Keratinocyte (primary cell): ENCODE data around the gene COMMD9. TPM values are rescaled to one million over a fixed set of nuclear protein-coding genes. Genes with fewer than 3 reads are reported as not detected.

Experiments
- DNase-seq: peaks from one replicate; pipeline ENCODE4 v3.0.0-alpha.2; 2011; ENCODE audit warnings: low read depth, missing footprints, low spot score
- FAIRE-seq: peaks from 2 replicates; lab custom pipeline; 2011; peaks lifted over from hg19 to GRCh38; lab: Jason Lieb, UNC
- H2AFZ ChIP-seq: 2 replicates; pipeline ENCODE4 v1.6.0; 2012; ENCODE audit warnings: low read length, control low read depth, inconsistent platforms; ENCODE audit not compliant: control insufficient read depth
- H3K27ac ChIP-seq: 2 replicates; pipeline ENCODE4 v1.5.1; 2011; ENCODE audit warnings: low read length; ENCODE audit not compliant: control insufficient read depth, insufficient read depth
- H3K27me3 ChIP-seq: 3 replicates; pipeline ENCODE4 v1.6.0; 2011; ENCODE audit warnings: low read length; ENCODE audit not compliant: control insufficient read depth, insufficient read depth; ENCODE audit errors: extremely low read depth
- H3K36me3 ChIP-seq, 2 experiments: 2 replicates in 1 of 2; 3 replicates in 1 of 2; pipeline ENCODE4 v1.5.1; 2011; ENCODE audit warnings: low read length in 2 of 2, mild to moderate bottlenecking in 1 of 2; ENCODE audit not compliant: control insufficient read depth in 2 of 2, insufficient read depth in 2 of 2; ENCODE audit errors: extremely low read depth in 1 of 2
- H3K4me1 ChIP-seq: 3 replicates; pipeline ENCODE4 v1.5.1; 2011; ENCODE audit warnings: low read length; ENCODE audit not compliant: control insufficient read depth, insufficient read depth; ENCODE audit errors: extremely low read depth
- H3K4me2 ChIP-seq: 3 replicates; pipeline ENCODE4 v1.6.0; 2011; ENCODE audit warnings: low read depth, low read length; ENCODE audit not compliant: control insufficient read depth, insufficient read depth; ENCODE audit errors: extremely low read depth
- H3K4me3 ChIP-seq, 3 experiments: fragments of 200-600 bp in 1 of 3; sonication (generic) in 1 of 3; 2 replicates in 2 of 3; 3 replicates in 1 of 3; pipeline ENCODE4 v1.5.1; 2011 to 2016; ENCODE audit warnings: low read length in 3 of 3, mild to moderate bottlenecking in 3 of 3, control low read depth in 2 of 3, inconsistent platforms in 1 of 3, low read depth in 1 of 3, mixed read lengths in 1 of 3, mixed run types in 1 of 3, moderate library complexity in 1 of 3; ENCODE audit not compliant: control insufficient read depth in 2 of 3, insufficient read depth in 2 of 3; ENCODE audit errors: extremely low read depth in 1 of 3
- H3K79me2 ChIP-seq: 2 replicates; pipeline ENCODE4 v1.6.0; 2012; ENCODE audit warnings: low read length; ENCODE audit not compliant: control insufficient read depth, insufficient read depth
- H3K9ac ChIP-seq: 3 replicates; pipeline ENCODE4 v1.6.0; 2011; ENCODE audit warnings: low read length; ENCODE audit not compliant: control insufficient read depth, insufficient read depth; ENCODE audit errors: extremely low read depth
- H3K9me1 ChIP-seq: 3 replicates; pipeline ENCODE4 v1.6.0; 2011; ENCODE audit warnings: low read length; ENCODE audit not compliant: control insufficient read depth, insufficient read depth; ENCODE audit errors: extremely low read depth
- H3K9me3 ChIP-seq: 2 replicates; pipeline ENCODE4 v1.5.1; 2012; ENCODE audit warnings: low read depth, low read length; ENCODE audit not compliant: control insufficient read depth
- H4K20me1 ChIP-seq: 3 replicates; pipeline ENCODE4 v1.6.0; 2011; ENCODE audit warnings: low read length; ENCODE audit not compliant: control insufficient read depth, insufficient read depth; ENCODE audit errors: extremely low read depth
- CTCF ChIP-seq, 3 experiments: IDR thresholded peaks in 1 of 3; conservative IDR thresholded peaks in 1 of 3; optimal IDR thresholded peaks in 1 of 3; 2 replicates in 2 of 3; 3 replicates in 1 of 3; pipeline versions ENCODE3 to v1.5.1; 2011; ENCODE audit warnings: low read length in 3 of 3, mild to moderate bottlenecking in 3 of 3, moderate library complexity in 2 of 3, control low read depth in 1 of 3, inconsistent platforms in 1 of 3; ENCODE audit not compliant: insufficient read depth in 2 of 3; ENCODE audit errors: extremely low read depth in 1 of 3
- EZH2 ChIP-seq: IDR thresholded peaks from one replicate; pipeline ENCODE4 v1.6.1; 2012; ENCODE audit warnings: inconsistent platforms, mild to moderate bottlenecking, low read length, moderate library complexity
- dilution Hi-C: fragments of 300-500 bp; cut with MboI; formaldehyde crosslinking; loops from one replicate; pipeline ENCODE4 v1.7.0; 2020; ENCODE audit warnings: low sequenced_read_pairs; ENCODE audit not compliant: extremely low pct_ligation_motif_present
- polyA plus RNA-seq, 5 experiments: library from polyadenylated mRNA; depleted of rRNA in 3 of 5; stranded (reverse) in 3 of 5; stranded (forward) in 1 of 5; unstranded in 1 of 5; fragments of >200 nt; gene quantifications; 1 replicate in 1 of 5; 2 replicates in 3 of 5; 3 replicates in 1 of 5; pipeline versions ENCODE4 v1.2.1 to v1.2.3, GENCODE V29; 2011 to 2012; ENCODE audit warnings: missing spikeins in 2 of 5, low read depth in 1 of 5, low replicate concordance in 1 of 5

COMMD9 gene
- polyA plus RNA-seq, 1 donor (not counting 4 experiments of a cell fraction or from before 2014, with no cell fraction given) = 52.6 TPM

- H3K27me3 ChIP-seq = no peaks in the 10 kb centered on the region
- no peak overlapping the region for H3K4me3 ChIP-seq
- TF ChIP-seq CTCF (optimal IDR thresholded peaks at IDR 0.05 in 1 of 3, IDR thresholded peaks at IDR 0.05 in 1 of 3, conservative IDR thresholded peaks at IDR 0.05 in 1 of 3; ENCODE audit: extremely low read depth in 1 of 3, insufficient read depth in 2 of 3, low read length in 3 of 3) (no peak), EZH2 (no peak)
- DNase-seq (no peak), FAIRE-seq (no peak)
- dilution Hi-C loops = no loop called here
- peaks cover 3% of the 10 kb centered on the region for H4K20me1 ChIP-seq
- H3K9ac ChIP-seq = no peak overlapping the region
- H3K79me2 ChIP-seq = no peaks in the 10 kb centered on the region
- peaks cover 3% of the 10 kb centered on the region for H3K4me1 ChIP-seq
- H3K36me3 ChIP-seq = peaks cover 3 to 5% of the 10 kb centered on the region in 2 experiments
- no peak overlapping the region for H3K4me2 ChIP-seq
- H2AFZ ChIP-seq = no peak overlapping the region
- no peak overlapping the region for H3K27ac ChIP-seq
- H3K9me1 ChIP-seq = no peaks in the 10 kb centered on the region
- no peaks in the 10 kb centered on the region for H3K9me3 ChIP-seq
These were observed 62.2 kb downstream of the COMMD9 start for GRCh38 chr11:36227044-36227443.

GRCh38 chr11:36224209-36224882, 64.9 kb downstream of the COMMD9 start:
- TF ChIP-seq EZH2 (no peak), CTCF (optimal IDR thresholded peaks at IDR 0.05 in 1 of 3, IDR thresholded peaks at IDR 0.05 in 1 of 3, conservative IDR thresholded peaks at IDR 0.05 in 1 of 3; ENCODE audit: extremely low read depth in 1 of 3, insufficient read depth in 2 of 3, low read length in 3 of 3) (no peak)
- FAIRE-seq = no peak
- Histone ChIP-seq H3K4me3 (no peak overlapping the region), H3K9me3 (no peaks in the 10 kb centered on the region), H3K4me1 (peaks cover 3% of the 10 kb centered on the region), H3K79me2 (no peaks in the 10 kb centered on the region), H3K4me2 (no peak overlapping the region), H3K27ac (no peak overlapping the region), H3K9ac (no peak overlapping the region), H3K36me3 (peaks cover 0 to 3% of the 10 kb centered on the region in 2 experiments), H2AFZ (no peak overlapping the region), H4K20me1 (peaks cover 3% of the 10 kb centered on the region), H3K27me3 (no peaks in the 10 kb centered on the region), H3K9me1 (no peaks in the 10 kb centered on the region)
- dilution Hi-C loops = no loop called here
- DNase-seq = no peak
